ENCODE results near the gene CYP2W1.

Gene CYP2W1

GRCh38 chr7:982511-983003 lies 424 bp upstream of the CYP2W1 start:
- no peak for ATAC-seq
- Mint-ChIP-seq H3K9me3 (no peaks in the 10 kb centered on the region), H3K36me3 (no peaks in the 10 kb centered on the region), H3K4me3 (no peak overlapping the region), H3K27ac (no peak overlapping the region), H3K4me1 (no peaks in the 10 kb centered on the region)
- no peak for DNase-seq (ENCODE audit: low spot score in 2 of 2)

GRCh38 chr7:983616-984071 lies 663 bp downstream of the CYP2W1 start:
- no peaks in the 10 kb centered on the region for H3K36me3 Mint-ChIP-seq
- DNase-seq (ENCODE audit: low spot score in 2 of 2) (no peak), ATAC-seq (no peak)
- H3K4me1 Mint-ChIP-seq: no peaks in the 10 kb centered on the region
- H3K27ac Mint-ChIP-seq: no peak overlapping the region
- no peaks in the 10 kb centered on the region for H3K9me3 Mint-ChIP-seq
- H3K4me3 Mint-ChIP-seq: no peak overlapping the region

- Mint-ChIP-seq H3K9me3 (no peaks in the 10 kb centered on the region), H3K4me1 (no peaks in the 10 kb centered on the region), H3K36me3 (no peaks in the 10 kb centered on the region), H3K4me3 (no peak overlapping the region), H3K27ac (no peak overlapping the region)
- no peak for DNase-seq (ENCODE audit: low spot score in 2 of 2)
- ATAC-seq: no peak
Measured at GRCh38 chr7:984361-985126, 1.6 kb downstream of the CYP2W1 start.

DNA sequence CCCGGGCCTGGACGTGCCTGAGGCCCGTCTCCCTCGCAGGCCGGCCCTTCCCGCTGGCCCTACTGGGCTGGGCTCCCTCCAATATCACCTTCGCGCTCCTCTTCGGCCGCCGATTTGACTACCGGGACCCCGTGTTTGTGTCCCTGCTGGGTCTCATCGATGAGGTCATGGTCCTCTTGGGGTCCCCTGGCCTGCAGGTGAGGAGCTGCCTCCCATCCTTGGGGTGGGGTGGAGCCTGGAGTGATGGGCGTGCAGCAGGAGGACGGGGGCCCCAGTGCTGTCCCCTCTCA lies 2.1 kb downstream of the CYP2W1 start:
- ATAC-seq (no peak), DNase-seq (ENCODE audit: low spot score in 2 of 2) (no peak)
- H3K27ac Mint-ChIP-seq: no peak overlapping the region
- H3K4me1 Mint-ChIP-seq: no peaks in the 10 kb centered on the region
- H3K9me3 Mint-ChIP-seq: no peaks in the 10 kb centered on the region
- no peaks in the 10 kb centered on the region for H3K36me3 Mint-ChIP-seq
- H3K4me3 Mint-ChIP-seq: no peak overlapping the region

DNA sequence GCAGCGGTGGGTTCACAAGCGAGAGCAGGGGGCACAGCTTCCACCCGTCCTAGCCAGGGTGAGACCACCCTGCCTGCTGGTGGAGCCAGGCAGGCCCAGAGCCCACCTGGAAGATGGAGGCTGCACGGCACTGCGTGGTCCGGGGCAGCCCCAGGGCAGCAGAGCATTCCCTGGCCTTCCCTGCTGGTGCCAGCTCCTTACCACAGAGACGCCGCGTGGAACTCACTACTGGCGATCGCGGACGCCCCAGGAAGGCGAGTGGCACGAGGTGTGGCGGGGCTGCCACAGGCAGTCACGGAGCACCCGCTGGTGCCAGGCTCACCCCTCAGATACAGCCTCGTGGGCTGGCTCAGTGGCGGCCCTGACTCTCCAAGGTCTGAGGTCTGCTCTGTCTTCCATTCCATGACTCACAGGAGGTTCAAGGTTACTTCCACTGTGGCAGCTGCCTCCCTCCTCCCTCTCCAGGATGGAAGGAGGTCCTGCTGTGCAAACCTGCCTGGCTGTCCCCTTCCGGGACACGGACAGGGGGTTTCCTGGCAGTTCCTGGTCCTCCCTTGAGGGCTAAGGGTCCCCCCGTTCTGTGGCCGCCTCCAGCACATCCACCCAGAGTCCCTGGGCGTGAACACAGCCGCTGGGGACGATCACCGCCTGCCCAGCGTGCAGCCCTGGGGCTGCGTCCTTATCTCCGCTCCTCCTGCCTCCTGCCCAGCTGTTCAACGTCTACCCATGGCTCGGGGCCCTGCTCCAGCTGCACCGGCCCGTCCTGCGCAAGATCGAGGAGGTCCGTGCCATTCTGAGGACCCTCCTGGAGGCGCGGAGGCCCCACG lies 3.1 kb downstream of the CYP2W1 start:
- DNase-seq (ENCODE audit: low spot score in 2 of 2): no peak
- Mint-ChIP-seq H3K9me3 (no peaks in the 10 kb centered on the region), H3K4me3 (no peak overlapping the region), H3K36me3 (no peaks in the 10 kb centered on the region), H3K4me1 (no peaks in the 10 kb centered on the region), H3K27ac (no peak overlapping the region)
- peak; percentile 8 for ATAC-seq

DNA sequence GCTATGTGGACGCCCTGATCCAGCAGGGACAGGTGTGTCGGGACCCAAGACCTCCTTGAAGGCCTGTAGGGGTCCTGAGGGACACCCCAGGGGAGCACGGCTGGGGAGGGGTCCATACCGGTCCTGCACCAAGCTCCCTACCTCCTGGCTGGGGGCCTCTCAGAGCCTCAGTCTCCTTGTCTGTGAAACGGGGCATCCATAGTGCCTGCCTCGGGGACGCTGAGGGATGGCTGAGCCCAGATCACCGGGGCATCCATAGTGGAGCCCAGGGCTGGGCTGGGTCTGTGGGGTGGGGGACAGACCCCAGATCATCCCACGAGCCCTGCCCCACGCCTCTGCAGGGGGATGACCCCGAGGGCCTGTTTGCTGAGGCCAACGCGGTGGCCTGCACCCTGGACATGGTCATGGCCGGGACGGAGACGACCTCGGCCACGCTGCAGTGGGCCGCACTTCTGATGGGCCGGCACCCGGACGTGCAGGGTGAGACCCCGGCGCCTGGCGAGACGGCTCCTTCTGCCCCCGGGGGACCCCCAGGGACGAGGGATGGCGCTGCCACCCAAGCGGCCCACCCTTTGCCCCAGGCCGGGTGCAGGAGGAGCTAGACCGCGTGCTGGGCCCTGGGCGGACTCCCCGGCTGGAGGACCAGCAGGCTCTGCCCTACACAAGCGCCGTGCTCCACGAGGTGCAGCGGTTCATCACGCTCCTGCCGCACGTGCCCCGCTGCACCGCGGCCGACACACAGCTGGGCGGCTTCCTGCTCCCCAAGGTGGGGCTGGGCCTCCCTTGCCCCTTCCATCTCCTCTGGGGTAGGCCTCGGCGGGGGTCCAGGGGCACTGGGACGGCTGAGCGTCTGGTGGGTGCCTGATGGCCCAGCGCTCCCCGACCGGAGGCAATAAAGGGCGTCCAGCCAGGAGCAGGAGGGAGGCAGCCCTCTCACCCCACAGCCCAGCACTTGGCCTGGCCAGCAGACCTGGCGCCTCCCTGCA lies 4.1 kb downstream of the CYP2W1 start:
- no peaks in the 10 kb centered on the region for H3K36me3 Mint-ChIP-seq
- H3K27ac Mint-ChIP-seq: no peak overlapping the region
- H3K4me1 Mint-ChIP-seq: no peaks in the 10 kb centered on the region
- ATAC-seq: no peak
- H3K4me3 Mint-ChIP-seq: no peak overlapping the region
- no peak for DNase-seq (ENCODE audit: low spot score in 2 of 2)
- H3K9me3 Mint-ChIP-seq: no peaks in the 10 kb centered on the region

DNA sequence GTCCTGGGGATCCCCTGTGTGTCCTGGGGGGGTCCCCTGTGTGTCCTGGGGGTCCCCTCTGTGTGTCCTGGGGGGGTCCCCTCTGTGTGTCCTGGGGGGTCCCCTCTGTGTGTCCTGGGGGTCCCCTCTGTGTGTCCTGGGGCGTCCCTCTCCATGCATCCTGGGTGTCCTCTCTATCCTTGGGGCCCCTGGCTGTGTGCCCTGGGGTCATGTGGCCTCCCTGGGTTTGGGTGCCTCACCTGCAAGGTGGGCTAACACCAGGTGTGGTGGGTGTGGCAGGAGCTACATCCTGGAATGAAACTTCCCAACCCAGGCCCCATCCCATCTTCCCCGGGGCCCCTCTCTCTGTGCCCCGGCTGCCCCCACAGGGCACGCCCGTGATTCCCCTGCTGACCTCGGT lies 4.9 kb downstream of the CYP2W1 start:
- Mint-ChIP-seq H3K36me3 (no peaks in the 10 kb centered on the region), H3K4me3 (no peak overlapping the region), H3K4me1 (peaks cover 2% of the 10 kb centered on the region), H3K9me3 (no peaks in the 10 kb centered on the region), H3K27ac (no peak overlapping the region)
- ATAC-seq: no peak
- no peak for DNase-seq (ENCODE audit: low spot score in 2 of 2)

DNA sequence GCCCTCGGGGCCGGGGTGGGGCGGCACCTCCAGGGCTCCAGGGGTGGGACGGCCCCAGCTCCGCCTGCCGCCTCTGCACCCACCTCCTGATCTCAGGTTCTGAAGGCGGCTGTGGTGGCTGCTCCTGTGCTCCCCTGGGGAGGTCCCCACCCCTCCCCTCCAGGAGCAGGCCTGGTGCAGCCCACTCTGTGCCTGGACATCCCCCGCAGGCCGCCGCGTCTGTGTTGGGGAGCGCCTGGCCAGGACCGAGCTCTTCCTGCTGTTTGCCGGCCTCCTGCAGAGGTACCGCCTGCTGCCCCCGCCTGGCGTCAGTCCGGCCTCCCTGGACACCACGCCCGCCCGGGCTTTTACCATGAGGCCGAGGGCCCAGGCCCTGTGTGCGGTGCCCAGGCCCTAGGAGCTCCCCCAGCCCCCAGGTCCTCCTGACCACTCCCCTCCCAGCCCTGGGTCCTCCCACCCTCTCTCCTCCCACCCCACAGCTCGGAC lies 5.5 kb downstream of the CYP2W1 start:
- Mint-ChIP-seq H3K27ac (no peak overlapping the region), H3K36me3 (no peaks in the 10 kb centered on the region), H3K4me1 (peaks cover 8% of the 10 kb centered on the region), H3K9me3 (no peaks in the 10 kb centered on the region), H3K4me3 (no peak overlapping the region)
- DNase-seq (ENCODE audit: low spot score in 2 of 2): no peak
- no peak for ATAC-seq

GRCh38 chr7:988963-989529 lies 6.1 kb downstream of the CYP2W1 start:
- Mint-ChIP-seq H3K4me3 (no peak overlapping the region), H3K36me3 (no peaks in the 10 kb centered on the region), H3K4me1 (peaks cover 8% of the 10 kb centered on the region), H3K27ac (no peak overlapping the region), H3K9me3 (no peaks in the 10 kb centered on the region)
- ATAC-seq (no peak), DNase-seq (ENCODE audit: low spot score in 2 of 2) (no peak)

DNA sequence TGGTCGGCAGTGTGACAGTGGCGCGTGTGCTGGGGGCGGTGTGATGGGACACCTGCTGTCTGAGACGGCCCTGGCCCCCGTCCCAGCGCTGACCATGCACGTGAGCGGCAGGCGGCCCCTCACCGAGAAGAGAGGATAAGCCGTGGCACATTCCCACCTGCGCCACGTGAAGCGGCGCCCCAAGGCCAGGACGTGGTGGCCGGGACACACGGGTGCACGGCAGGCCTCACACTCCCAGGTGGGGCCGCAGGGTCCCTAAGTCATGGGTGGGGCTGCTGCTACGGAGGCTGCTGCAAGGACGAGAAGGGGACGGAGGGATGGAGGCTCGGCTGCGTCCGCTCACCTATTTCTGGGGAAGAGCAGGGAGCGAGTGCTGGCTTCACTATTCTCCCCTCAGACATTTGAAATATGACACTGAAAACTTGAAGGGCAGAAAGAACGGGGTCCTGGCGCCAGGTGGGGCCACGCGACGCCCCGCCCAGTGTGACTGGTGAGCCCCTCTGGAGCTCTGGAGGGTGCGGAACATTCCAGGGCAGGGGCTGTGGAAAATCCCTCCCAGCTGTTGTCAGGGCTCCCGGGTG lies 7.5 kb downstream of the CYP2W1 start:
- Mint-ChIP-seq H3K4me3 (no peak overlapping the region), H3K36me3 (no peaks in the 10 kb centered on the region), H3K9me3 (no peaks in the 10 kb centered on the region), H3K4me1 (peaks cover 8% of the 10 kb centered on the region), H3K27ac (no peak overlapping the region)
- DNase-seq (ENCODE audit: low spot score in 2 of 2) (no peak), ATAC-seq (no peak)

DNA sequence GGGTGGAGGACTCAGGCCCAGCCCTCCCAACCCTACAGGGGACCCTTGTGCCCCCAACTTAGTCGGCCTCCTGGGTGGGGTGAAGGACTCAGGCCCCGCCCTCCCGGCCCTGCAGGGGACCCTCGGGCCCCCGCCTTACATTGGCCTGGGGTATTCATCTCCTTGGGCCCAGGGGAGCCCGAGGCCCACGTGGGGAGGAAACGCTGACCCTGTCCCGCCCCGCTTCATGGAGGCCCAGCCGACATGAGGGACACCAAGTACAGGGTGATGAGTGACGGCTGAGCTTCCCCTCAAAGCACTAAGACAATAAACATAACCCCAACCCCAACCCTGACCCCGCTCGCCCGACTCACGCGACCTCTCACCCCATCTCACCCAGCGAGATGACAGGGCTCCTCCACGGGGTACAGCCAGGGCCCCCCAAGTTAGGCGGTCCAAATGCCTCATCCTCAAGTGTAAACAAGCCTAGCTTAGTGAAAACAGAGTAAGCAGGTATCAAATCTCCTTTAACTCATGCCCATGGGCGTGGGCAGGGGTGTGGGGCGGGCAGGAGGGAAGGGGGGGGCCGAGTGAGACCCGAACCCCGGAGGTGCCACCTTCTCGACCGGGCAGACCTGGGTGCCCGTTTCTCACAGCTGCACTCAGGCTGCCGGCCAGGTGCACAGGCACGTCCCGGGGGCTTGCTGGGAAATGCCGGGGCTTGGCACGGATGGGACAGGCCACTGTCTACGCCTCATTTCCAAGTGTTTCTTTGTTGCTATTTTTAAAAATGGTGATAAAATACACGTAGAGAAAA lies 8.2 kb downstream of the CYP2W1 start:
- no peaks in the 10 kb centered on the region for H3K9me3 Mint-ChIP-seq
- ATAC-seq: no peak
- H3K27ac Mint-ChIP-seq: no peak overlapping the region
- no peaks in the 10 kb centered on the region for H3K36me3 Mint-ChIP-seq
- H3K4me3 Mint-ChIP-seq: no peak overlapping the region
- H3K4me1 Mint-ChIP-seq: peaks cover 8% of the 10 kb centered on the region
- no peak for DNase-seq (ENCODE audit: low spot score in 2 of 2)

GRCh38 chr7:991729-992656 lies 9.0 kb downstream of the CYP2W1 start:
- Mint-ChIP-seq H3K4me3 (no peak overlapping the region), H3K4me1 (peaks cover 8% of the 10 kb centered on the region), H3K27ac (no peak overlapping the region), H3K9me3 (no peaks in the 10 kb centered on the region), H3K36me3 (no peaks in the 10 kb centered on the region)
- no peak for DNase-seq (ENCODE audit: low spot score in 2 of 2)
- no peak for ATAC-seq

Data from stimulated activated effector memory CD8-positive, alpha-beta T cell treated with anti-CD3 and anti-CD28 coated beads, Interleukin-12 subunit alpha, Interleukin-12 subunit beta, amount 100 ng/mL, for 72 hours (primary cell).